NCI-H82 treated with DMSO at 0.1 percent for 48 hours (cell line): ENCODE measurements around the gene TP73.

ENCODE experiments used
- DNase-seq: peaks from one replicate; lab custom pipeline; 2025; ENCODE audit not compliant: unreplicated experiment; lab: John Stamatoyannopoulos, UW

The TP73 gene

GRCh38 chr1:3651026-3651929 lies 1.0 kb upstream of the TP73 start:
- DNase-seq: no peak

DNA sequence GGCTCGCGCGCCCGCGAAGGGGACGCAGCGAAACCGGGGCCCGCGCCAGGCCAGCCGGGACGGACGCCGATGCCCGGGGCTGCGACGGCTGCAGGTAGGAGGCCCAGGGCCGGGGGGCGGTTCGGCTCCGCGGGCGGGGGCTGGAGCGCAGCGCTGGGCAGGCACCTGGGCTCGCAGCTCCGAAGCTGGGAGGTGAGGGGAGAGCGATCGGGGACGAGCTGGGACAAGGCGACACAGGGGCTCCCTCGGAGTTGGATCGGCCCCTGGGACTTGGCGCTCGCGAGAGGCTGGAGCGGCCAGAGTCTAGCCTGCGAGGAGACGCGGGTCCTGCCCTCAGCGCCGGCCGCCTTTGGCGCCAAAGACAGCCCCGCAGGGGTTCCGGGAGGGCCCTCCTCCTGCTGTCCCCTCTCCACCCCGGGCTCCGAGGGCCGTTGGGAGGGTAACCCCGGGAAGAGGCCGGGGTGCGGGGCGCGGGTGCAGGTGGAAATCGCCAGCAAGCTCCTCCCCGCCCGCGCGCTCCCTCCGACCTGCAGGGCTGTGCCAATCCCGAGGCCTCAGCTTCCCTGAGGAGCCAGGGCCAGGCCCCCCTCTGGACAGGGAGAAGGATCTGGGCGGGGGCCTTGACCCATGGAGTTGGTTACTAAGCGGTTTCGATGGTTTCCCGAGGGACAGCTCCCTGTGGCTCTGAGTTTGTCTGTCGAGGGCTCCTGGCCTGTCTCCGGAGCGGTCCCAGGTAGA lies 401 bp downstream of the TP73 start:
- DNase-seq: no peak

DNA sequence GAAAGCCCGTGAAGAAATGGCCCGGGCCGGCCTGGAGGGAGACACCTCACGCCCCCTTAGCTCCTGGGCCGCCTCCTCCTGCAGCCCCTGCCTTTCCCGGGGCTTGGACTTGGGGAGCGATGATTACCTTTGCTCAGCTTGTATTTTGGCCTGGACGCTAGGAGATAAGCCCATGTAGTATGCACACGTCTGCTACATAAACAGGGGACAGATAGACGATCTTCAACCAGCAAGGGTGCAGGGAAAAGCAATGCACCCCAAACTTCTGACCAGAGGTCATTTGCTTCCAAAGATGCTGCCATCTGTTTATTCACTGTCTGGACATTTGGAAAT lies 936 bp downstream of the TP73 start:
- DNase-seq: no peak

- no peak for DNase-seq
These were observed 2.4 kb downstream of the TP73 start for GRCh38 chr1:3654549-3655281.

GRCh38 chr1:3656450-3657095 lies 4.3 kb downstream of the TP73 start:
- DNase-seq: no peak

- no peak for DNase-seq
These were observed 4.8 kb downstream of the TP73 start for GRCh38 chr1:3657096-3657475.

DNA sequence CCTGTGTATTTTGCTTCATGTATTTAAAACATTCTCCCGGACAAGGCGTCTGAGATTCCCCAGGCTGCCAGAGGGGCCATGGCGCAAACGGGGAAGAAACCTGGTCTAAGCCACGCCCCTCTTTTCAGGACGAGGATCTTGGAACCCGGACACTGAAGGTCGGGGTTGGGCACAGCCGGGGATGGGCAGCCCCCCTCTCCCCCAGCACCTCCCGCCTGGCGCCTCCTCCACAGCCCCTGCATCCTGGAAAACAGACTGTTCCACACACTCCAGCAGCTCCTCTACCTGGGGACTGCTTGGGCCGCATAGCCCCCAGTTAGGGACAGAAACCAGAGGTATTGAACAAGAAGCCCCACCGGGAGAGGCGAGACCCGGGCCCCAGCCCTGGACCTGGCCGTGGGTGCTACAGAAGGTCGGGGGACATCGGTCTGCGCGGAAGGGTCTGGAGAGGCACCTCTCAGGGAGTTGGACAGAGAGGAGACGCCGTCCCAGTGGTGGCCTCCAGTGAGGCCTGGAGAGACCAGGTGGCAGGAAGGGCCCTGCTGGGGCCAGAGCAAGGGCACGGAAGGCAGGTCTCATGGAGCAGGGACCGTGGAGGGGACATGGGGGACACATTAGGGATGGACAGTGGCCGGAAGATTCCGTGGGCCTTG lies 5.4 kb downstream of the TP73 start:
- DNase-seq: no peak

DNA sequence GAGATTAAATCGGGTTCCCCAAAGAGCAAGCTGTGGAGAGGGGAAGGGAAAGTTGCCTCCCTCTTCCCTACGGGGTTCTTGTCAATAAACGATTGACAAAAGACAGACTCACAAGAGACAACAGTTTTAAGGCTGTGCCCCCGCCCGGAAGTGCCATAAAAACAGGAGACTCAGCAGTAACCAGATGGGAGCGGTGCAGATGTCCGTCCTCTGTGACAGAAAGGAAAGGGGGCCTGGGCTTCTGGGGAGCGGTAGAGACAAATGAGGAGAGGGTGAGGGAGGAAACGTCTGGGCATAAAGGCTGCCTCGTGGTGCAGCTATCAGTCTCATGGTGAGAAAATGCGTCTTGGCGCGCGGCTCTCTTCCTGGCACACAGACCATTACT lies 5.9 kb downstream of the TP73 start:
- DNase-seq: no peak

- DNase-seq: no peak
These were observed 6.8 kb downstream of the TP73 start for GRCh38 chr1:3659093-3659492.

DNA sequence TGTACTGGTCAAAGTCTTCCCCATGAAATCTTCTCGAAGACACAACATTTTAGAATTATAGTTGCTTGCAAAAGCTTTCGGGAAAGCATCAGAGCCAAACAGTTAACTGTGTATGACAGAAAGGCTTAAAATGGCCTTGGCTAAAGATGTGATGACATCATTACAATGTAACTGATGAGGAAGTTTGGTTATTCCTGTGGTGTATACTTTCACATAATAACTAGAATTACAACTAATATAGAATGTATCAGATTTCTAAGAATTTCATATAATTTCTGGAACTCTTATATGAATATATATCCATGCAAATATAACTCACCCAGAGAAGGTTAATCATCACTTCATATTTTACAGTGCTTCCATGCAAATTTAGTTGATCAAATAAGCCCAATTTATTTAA lies 8.4 kb downstream of the TP73 start:
- no peak for DNase-seq

DNA sequence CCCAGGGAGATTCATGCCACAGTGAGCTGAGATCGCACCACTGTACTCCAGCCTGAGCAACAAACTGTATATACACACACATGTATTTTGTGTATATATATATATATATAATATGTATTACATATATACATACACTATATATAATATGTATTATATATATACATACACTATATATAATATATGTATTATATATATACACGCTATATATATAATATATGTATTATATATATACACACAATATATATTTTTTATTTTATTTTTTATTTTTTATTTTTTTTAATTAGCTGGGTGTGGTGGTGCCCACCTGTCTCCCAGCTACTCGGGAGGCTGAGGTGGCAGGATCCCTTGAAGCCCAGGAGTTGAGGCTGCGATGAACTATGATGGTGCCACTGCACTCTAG lies 9.3 kb downstream of the TP73 start:
- DNase-seq: no peak

- DNase-seq: no peak
These were observed 9.9 kb downstream of the TP73 start for GRCh38 chr1:3662080-3662671.

- no peak for DNase-seq
These were observed 11.8 kb downstream of the TP73 start for GRCh38 chr1:3663999-3664699.

DNA sequence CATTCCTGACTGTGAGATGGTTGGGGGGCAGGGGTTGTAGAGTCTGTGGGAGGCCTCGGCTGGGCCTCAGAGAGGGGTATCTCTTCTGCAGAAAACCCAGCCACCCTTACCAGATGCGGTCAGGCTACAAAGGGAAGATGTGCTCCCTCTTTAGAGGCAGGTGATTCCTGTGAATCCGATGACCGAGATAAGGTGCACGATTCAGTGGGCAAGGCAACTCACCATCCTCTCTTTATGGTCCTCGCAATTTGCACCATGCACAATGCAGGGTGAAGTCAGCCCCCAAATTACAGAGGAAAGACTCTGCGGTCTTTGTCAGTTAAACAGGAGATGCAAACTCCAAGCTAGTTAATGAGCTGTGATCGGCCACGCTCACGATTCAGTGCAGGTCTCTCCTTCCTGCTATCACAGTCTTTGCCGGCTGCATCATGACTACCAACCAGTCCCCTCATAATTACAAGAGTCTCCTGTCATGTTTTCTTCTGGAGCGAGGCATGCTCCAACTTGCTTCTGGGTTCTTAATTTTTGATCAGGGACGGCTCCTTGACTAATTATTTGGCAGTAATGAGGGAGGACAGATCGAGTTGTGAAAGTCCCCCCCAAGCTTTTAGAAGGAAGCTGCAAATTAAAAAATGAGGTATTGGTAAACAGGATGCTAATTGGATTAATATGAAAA lies 12.5 kb downstream of the TP73 start:
- DNase-seq: no peak

- DNase-seq: no peak
These were observed 15.8 kb downstream of the TP73 start for GRCh38 chr1:3668148-3668547.

DNA sequence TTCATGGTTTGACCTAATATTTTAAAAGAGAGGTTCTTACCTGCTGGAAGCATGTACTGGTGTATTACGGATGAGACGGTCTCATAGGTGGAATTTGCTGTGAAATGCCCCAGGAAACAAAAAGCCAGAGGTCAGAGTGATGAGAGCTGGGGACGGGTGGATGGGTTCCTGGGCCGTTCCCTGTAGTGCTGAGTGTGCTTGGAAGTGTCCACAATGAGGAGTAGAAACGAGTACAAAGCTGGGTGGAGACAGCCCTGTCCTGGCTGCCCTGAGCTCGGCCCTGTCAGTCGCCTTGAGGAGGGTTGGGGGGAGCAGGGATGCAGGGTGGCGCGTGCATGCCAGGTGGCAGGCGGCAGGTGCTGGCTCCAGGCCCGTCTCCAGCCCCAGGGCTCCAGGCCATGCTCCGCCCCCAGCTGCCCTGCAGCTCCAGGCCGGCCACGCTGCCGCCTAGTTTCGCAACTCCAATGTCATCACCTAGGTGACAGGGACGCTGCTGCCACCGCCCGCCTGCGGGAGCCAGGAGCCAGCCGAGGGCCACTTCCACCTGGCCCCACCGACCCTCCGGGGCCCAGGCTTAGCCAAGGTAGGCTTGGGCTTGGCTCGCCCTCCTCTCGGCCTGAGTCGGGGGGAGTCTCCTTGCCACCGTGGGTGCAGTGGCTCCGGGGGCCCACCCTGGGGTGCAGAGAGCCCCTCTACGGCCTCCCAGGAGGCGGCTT lies 16.4 kb downstream of the TP73 start:
- DNase-seq: no peak

DNA sequence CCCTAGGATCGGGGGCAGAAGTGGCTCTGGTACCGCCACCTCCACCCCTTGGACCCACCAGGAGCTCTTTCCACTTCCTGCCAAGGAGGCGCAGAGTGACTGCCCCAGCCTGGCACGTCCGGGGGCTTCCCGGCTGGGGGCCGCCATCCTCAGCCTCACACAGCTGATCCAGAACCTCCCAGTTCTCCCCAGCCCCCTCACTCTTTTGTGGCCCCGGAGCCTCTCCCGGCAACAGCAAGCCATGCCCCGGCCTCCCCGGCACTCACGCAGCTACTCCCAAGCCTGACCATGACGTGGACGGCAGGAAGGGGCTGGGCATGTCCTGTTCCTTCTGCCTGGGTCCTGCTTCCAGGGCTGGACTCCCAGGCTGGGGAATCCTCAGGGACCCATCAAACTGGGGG lies 17.1 kb downstream of the TP73 start:
- DNase-seq: no peak

- no peak for DNase-seq
These were observed 17.7 kb downstream of the TP73 start for GRCh38 chr1:3669971-3670431.

DNA sequence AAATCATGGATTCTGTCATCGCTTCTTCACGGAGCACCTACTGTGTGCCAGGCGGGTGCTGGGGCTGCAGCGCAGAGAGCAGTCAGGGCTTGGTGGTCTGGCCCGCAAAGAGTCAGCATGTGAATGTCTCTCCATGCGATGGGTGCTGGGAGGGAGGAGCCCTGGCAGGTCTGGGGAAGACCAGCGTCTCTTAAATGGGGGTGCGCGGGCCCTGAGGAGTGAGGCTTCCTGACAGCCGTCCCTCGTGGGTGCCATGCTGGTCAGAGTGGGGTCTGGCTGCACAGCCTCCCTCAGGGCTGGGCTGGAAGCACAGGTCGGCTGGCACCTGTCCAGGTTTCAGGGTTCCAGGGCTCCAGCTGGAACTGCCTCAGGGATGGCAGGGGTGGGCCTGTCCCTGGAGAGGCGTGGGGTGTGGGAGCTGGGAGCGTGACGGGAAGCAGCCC lies 18.5 kb downstream of the TP73 start:
- no peak for DNase-seq
